Occipital lobe (tissue), 2 donors: Measurements from ENCODE around the gene PLIN3. TPM values are rescaled to one million over a fixed set of nuclear protein-coding genes. Genes with fewer than 3 reads are reported as not detected.
"Not testable (repeated sequence)": the region's sequence is repeated elsewhere in the genome, so short reads cannot be mapped to it uniquely, and the experiment has no call there.

Experiments used
- DNase-seq: peaks from one replicate; lab custom pipeline; 2025; lab: John Stamatoyannopoulos, UW
- total RNA-seq: library from RNA; depleted of rRNA; stranded (reverse); fragments of >200 nt; gene quantifications from one replicate; pipeline ENCODE4 v1.2.3, GENCODE V29; 2014

The PLIN3 gene
- total RNA-seq, 1 donor from 2014 or later, result 12.8 TPM

DNA sequence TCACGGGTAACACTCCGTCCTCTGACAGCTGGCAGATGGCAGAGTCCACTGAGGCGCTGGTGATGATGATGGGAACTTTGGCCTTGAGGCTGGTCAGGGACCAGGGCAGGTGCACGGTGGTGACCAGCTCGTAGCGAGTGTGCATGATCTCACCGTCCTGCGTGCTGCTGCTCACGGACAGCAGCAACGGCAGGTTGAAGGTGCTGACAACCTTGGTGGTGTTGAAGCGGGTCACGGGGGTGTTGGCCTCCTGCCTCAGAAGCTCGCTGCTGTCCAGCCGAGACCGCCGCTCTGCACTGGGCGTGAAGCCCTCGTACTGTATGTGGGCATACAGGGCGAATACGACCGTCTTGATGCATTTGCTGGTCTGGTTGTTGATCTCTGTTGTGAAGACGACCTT lies 23.6 kb upstream of the PLIN3 start:
- DNase-seq, result no peak

DNA sequence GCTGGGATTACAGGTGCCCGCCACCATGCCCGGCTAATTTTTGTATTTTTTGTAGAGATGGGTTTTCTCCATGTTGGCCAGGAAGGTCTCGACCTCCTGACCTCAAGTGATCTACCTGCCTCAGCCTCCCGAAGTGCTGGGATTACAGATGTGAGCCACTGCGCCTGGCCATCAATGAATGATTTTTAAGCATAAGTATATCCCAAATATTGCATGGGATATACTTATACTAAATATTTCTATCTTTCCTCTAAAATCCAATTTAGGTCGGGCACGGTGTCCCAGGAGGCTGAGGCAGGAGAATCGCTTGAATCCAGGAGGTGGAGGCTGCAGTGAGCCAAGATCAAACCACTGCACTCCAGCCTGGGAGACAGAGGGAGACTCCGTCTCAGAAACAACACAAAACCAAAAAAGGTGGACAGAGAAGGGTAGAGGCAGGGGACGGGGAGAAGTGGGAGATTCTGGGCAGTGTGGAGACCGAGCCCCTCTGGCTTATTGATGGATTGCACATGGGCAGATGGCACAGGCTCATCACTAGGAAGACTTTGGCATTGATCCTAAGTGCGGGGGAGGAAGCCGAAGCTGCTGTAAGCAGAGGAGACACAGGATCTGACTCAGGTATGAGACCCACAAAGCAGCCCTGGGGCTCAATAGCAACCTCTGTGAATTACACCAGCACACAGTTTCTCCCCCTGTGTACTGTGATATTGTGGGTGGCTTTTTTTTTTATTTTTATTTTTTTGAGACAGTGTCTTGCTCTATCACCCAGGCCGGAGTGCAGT lies 21.8 kb upstream of the PLIN3 start:
- no peak for DNase-seq

DNA sequence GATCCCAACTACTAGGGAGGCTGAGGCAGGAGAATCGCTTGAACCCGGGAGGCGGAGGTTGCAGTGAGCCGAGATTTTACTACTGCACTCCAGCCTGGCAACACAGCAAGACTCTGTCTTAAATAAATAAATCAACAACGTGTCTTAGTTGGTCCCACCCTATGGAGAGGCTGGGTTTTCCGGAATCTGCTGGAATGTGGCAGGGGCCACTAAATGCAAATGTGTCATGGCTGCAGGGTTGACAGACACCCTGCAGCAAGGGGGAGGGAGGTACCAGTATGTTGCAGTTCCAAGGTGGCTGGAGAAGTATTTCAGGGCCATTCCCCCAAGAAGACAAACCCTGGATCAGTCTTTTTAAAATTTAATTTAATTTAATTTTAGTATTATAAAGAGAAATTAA lies 20.3 kb upstream of the PLIN3 start:
- DNase-seq, result not testable (repeated sequence)

DNA sequence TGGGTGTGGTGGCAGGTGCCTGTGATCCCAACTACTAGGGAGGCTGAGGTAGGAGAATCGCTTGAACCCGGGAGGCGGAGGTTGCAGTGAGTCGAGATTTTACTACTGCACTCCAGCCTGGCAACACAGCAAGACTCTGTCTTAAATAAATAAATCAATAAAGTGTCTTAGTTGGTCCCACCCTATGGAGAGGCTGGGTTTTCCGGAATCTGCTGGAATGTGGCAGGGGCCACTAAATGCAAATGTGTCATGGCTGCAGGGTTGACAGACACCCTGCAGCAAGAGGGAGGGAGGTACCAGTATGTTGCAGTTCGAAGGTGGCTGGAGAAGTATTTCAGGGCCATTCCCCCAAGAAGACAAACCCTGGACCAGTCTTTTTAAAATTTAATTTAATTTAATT lies 17.5 kb upstream of the PLIN3 start:
- not testable (repeated sequence) for DNase-seq

DNA sequence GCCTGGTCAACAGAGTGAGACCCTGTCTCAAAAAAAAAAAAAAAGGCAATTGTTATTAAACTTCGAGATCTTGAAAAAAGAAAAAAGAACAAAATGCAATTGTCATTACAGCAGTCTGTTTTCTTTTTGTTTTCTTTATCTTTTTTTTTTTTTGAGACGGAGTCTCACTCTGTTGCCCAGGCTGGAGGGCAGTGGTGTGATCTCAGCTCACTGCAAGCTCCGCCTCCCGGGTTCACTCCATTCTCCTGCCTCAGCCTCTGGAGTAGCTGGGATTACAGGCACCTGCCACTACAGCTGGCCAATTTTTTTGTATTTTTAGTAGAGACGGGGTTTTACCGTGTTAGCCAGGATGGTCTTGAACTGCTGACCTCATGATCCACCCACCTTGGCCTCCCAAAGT lies 15.4 kb upstream of the PLIN3 start:
- not testable (repeated sequence) for DNase-seq

DNA sequence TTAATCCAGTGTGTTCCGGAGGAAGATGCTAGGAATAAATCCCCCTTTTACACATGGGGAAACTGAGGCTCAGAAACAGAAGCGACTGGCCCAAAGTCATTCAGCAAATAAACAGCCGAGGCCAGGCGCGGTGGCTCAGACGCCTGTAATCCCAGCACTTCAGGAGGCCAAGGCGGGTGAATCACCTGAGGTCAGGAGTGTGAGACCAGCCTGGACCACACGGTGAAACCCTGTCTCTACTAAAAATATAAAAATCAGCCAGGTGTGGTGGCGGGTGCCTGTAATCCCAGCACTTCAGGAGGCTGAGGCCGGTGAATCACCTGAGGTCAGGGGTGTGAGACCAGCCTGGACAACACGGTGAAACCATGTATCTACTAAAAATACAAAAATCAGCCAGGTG lies 11.6 kb upstream of the PLIN3 start:
- DNase-seq, result no peak

DNA sequence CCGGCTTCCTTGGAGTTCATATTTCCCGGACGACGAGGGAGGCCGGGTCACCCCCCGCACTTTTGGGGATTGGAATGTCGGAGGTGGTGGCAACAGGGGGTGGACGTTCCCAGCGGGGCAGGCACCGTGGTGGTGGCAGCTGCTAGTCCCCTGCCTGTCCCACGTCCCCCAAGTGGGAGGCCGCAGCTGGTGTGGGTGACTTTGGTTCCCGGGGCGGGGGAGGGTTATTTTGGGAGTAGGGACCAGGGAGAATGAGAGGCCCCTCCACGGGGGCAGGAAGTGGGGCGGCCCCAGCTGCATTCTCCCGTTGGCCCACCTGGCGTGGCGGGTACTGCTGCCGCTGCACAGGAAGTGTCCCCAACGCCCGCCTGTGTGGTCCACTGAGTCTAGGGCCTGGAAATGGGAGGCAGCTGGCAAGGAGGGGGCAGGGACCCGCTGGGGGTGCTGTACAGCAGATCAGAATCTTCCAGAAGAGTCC lies 11.1 kb upstream of the PLIN3 start:
- DNase-seq, result no peak

DNA sequence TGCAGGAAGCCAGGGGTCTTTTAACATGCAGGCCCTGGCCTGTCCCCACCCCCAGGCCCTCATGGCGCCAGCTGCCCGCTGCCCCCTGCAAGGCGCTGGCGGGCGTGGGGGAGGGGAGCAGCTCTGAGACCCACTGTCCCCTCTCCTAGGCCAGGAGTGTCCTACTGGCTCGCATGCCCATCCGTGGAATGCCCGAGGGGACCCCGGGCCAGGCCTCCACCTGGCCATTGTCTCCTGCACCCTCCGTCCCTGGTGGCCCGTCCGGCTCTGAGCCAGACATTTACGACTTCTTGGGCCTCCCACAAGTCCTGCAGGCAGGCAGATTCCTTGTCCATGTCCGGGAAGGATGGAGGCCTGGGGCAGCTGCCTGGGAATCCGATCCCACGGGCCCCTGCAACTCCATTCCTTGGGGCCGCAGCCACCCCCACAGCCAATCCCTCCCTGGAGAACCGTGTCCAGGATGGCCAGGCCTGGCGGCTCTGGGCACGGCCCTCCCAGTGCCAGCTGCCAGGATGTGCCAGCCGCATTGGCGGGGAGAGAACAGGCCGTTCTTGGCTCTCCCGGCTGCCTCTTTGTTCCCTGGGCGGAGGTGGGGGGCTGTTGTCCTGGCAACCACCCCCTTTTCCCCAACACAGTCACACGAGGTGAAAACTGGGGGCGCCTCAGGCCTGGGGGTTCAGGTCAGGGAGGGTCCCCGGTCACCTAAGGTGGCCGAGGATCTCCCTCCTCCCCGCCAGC lies 10.5 kb upstream of the PLIN3 start:
- peak; percentile 86 for DNase-seq

DNA sequence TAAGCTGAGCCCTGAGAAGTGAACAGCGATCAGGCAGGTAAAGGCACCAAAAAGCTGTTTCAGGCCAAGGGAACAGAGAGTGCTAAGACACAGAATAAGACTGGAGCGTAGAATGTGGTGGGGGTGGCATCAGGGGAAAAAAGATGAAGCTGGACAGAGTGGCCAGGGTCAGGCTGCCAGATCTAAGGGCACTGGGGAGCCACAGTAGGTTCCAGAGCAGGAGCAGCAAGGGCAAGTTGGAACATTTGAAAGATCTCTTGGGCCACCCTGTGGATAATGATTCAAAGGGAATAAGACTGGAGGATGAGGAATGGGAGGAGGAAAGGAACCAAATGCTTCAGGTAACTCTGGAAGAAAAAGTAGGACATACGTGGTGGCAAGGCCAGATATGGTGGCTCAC lies 6.5 kb upstream of the PLIN3 start:
- no peak for DNase-seq

DNA sequence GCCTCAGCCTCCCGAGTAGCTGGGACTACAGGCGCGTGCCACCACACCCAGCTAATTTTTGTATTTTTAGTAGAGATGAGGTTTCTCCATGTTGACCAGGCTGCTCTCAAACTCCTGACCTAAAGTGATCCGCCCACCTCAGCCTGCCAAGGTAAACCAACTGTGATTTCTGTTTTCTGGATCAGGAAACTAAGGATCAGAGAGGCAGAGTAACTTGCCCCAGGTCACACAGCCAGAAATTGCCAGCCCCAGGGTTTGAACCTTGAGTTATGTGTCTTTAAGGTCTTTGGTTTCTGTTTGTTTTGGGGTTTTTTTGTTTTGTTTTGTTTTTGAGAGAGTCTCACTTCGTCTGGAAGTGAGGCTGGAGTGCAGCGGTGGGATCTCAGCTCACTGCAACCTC lies 4.2 kb upstream of the PLIN3 start:
- DNase-seq, result no peak

DNA sequence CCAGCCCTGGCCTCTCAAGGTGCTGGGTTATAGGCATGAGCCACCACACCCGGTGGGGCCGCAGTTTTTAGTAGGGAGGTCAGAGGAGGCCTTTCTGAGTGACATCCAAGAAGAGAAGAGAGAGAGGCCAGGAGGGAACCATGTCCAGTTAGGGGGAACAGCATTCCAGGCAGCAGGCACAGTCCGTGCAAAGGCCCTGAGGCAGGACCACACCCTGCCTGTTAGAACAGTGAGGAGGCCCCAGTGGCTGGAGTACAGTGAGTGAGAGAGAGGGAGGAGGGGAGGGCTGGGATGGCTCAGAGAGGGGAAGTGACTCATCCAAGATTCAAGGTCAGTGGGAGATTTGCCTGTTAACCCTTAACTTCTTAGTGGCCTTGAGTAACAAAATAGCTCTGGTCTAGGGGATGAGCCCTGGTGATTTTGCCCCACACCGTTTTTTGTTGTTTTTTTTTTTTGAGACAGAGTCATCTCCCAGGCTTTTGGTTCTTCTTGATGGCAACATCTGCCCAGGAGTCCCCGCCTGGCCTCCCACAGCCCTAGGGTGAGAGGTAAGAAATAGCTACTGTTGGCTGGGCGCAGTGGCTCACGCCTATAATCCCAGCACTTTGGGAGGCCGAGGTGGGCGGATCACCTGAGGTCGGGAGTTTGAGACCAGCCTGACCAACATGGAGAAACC lies 2.7 kb upstream of the PLIN3 start:
- DNase-seq, result no peak

DNA sequence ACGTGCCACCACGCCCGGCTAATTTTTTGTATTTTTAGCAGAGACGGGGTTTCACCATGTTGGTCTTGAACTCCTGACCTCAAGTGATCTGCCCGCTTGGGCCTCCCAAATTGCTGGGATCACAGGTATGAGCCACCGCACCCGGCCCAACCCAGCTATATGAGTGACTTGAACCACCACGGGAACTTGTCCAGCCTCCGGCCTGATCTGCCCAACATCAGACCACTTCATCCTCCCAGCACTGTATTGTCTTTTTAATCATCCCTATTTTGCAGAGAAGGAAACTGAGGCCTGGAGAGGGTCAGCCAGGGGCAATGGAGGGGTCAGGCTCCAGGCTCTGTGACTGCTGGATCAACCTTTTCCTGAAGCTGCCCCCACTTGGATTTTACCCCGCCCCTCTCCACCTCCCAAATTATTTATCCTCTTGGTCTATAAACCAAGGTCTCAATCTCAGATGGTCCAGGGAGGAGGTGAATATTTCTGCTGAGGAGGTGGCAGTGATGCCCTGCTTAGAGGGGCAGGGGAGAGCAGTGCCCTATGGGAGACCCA lies 893 bp upstream of the PLIN3 start:
- DNase-seq, result no peak

DNA sequence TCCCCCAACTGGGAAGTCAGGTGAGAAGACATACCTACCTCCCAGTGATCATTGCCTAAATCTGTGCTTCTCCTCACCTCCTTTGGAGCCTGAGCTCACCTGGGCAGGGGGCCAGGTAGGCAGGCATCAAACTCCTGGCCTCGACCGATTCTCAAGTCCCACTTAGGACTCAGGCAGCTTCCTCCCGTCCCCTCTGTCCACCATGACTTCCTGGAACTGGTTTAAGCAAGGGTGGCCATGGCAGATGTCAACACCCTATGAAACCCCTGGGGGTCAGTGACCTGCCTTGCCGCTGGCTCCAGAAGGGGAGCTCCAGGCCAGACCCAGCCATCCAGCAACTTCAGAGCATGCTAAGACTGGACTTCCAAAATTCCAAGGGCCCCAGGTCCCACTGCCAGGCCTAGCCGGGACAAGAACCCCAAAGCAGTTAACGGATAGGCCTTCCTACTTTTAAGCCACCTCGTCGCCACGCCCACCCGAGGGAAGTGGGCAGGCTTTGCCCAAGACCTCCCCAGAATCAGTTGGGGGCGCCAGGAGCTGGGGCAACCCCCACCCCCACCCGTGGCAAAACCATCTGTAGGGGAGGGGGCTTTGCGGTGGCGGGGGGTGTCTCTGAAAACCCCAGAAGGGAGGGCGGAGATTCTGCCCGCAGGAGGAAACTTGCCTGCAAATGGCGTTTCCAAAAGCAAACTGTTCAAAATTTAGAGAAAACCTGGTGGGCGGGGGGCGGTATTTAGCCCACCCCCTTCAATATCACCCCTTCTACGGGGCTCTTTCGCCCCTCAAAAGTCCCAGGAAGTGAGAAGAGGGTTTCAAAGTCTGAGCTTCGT lies 657 bp downstream of the PLIN3 start:
- no peak for DNase-seq

DNA sequence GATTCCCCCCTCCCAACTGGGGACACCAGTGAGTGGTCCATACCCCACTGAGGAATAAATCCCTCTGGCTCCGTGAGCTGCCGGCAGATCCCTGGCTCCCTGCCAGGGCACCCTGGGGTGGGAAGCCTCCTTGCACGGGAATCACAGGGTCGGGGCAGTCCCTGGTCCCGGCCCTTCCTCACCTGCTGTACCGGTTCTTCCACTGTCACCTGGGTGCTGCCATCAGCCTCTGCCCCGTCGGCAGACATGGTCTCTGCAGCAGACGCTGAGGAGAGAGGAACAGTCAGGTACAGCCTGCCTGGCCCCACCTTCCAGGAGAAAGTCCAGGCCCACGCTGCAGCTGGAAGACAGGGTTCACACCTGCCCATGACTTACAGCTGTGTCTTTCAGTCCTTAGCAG lies 6.3 kb downstream of the PLIN3 start:
- no peak for DNase-seq

DNA sequence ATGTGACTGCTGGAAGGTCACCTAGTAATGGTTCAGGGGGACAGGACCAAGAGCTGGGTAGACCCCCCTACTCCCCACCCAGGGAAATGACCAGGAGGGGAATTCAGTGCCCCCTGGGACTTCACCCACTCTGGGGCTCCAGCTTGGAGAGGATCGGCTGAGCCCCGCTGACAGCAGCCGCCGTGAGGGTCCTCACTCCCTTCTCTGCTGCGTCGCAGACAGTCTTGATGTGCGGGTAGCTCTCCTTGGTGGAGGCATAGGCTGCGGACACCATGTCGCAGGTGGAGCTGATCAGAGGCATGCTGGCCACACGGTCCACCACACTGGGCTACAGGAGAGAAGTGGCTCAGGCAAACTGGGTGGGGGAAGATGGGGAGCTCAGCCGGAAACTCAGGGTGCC lies 7.8 kb downstream of the PLIN3 start:
- DNase-seq, result no peak

DNA sequence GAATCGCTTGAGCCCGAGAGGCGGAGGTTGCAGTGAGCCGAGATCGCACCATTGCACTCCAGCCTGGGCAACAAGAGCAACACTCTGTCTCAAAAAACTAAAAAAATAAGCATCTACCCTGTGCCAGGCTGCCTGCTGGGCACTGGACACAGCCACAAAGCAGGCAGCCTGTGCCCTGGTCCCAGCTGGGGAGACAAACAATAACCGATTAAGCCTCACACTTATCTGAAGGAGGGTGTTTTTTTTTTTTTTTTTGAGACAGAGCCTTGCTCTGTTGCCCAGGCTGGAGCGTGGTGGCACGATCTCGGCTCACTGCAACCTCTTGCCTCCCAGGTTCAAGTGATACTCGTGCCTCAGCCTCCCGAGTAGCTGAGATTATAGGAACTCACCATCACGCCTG lies 11.0 kb downstream of the PLIN3 start:
- DNase-seq, result not testable (repeated sequence)

DNA sequence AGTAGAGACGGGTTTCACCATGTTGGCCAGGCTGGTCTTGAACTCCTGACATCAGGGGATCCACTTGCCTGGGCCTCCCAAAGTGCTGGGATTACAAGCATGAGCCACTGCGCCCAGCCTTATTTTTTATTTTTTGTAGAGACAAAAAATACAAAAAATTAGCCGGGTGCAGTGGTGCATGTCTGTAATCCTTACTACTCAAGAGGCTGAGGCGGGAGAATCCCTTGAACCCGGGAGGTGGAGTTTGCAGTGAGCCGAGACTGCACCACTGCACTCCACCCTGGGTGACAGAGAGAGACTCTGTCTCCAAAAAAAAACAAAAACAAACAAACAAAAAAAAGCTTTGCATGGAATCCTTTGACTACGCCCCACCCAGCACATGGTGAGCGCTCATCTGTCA lies 14.0 kb downstream of the PLIN3 start:
- DNase-seq, result not testable (repeated sequence)

DNA sequence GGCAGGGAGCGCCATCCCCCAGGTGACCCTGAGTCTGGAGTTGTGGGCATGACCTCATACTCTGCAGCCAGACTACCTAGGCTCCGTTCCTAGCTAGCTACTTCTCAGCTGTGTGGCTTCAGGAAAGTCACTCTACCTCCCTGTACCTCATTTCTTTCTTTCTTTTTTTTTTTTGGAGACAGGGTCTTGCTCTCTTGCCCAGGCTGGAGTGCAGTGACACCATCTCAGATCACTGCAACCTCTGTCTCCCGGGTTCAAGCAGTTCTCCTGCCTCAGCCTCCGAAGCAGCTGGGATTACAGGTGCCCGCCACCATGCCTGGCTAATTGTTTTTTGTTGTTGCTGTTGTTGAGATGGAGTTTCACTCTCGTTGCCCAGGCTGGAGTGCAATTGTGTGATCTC lies 15.0 kb downstream of the PLIN3 start:
- no peak for DNase-seq

DNA sequence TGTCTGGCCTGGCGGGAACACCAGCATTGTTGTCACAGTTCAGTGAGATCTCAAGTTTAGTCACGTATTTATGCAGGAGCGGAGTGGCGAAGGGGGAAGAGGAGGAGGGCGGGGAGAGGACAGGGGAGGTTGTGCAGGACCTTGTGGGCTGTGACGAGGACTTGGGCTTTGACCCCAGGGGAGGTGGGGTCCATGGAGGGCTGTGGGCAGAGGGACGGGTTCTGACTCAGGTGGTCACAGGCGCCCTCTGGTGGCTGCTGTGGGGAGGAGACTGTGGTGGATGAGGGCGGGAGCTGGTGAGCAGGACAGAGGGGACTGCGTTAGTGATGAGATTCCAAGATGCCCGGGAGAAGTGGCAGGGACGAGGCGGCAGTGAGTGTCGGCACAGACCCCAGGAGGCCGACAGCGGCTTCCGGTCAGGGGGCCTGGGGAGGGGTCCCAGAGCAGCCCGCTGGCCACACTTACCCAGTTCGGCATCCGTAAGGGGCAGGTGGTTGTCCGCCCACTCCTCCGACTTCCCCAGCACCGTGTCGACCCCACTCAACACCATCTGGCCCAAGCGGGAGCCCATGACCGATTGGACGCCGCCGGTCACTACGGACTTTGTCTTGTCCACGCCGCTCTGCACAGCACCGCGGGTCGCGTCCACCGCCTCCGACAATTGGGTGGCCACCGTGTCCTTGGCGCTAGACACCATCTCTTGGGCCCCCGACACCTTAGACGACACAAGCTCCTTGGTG lies 15.7 kb downstream of the PLIN3 start:
- DNase-seq, result peak; percentile 17

DNA sequence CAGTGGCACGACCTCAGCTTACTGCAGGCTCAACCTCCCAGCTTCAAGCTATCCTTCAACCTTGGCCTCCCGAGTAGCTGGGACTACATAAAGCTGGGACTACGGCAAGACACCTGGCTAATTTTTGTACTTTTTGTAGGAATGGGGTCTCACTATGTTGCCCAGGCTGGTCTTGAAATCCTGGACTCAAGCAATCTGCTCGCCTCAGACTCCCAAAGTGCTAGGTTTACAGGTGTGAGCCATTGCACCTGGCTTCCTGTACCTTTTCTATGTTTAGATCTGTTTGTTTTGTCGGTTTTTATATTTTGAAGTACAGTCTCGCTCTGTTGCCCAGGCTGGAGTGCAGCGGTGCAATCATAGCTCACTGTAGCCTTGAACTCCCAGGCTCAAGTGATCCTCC lies 18.4 kb downstream of the PLIN3 start:
- no peak for DNase-seq
